ENCODE results near the gene GPRASP1. TPM values are rescaled to one million over a fixed set of nuclear protein-coding genes. Genes with fewer than 3 reads are reported as not detected.
A peak's percentile ranks its signal among the peaks of the same experiment; 100 is the strongest.

The GPRASP1 gene
- total RNA-seq, 1 donor from 2014 or later: 0.53 TPM

GRCh38 chrX:102627640-102628039 lies 23.6 kb upstream of the GPRASP1 start:
- H3K36me3 ChIP-seq (ENCODE audit: control insufficient read depth, insufficient read depth, low read length): no peaks in the 10 kb centered on the region
- H3K27me3 ChIP-seq (ENCODE audit: control insufficient read depth, insufficient read depth, low read length): no peaks in the 10 kb centered on the region
- no peak for TF ChIP-seq CTCF (IDR thresholded peaks at IDR 0.05; ENCODE audit: insufficient read depth, low read length, severe bottlenecking)
- DNase-seq (ENCODE audit: low read depth) (no peak), FAIRE-seq (no peak)
- H3K4me3 ChIP-seq (ENCODE audit: low read depth, low read length): no peak overlapping the region

GRCh38 chrX:102637561-102637960 lies 13.7 kb upstream of the GPRASP1 start:
- no peak overlapping the region for H3K4me3 ChIP-seq (ENCODE audit: low read depth, low read length)
- TF ChIP-seq CTCF (IDR thresholded peaks at IDR 0.05; ENCODE audit: insufficient read depth, low read length, severe bottlenecking): no peak
- DNase-seq (ENCODE audit: low read depth): no peak
- no peak for FAIRE-seq
- H3K36me3 ChIP-seq (ENCODE audit: control insufficient read depth, insufficient read depth, low read length): no peaks in the 10 kb centered on the region
- H3K27me3 ChIP-seq (ENCODE audit: control insufficient read depth, insufficient read depth, low read length): no peaks in the 10 kb centered on the region

- DNase-seq (ENCODE audit: low read depth) (no peak), FAIRE-seq (no peak)
- TF ChIP-seq CTCF (IDR thresholded peaks at IDR 0.05; ENCODE audit: insufficient read depth, low read length, severe bottlenecking): no peak
- Histone ChIP-seq H3K4me3 (ENCODE audit: low read depth, low read length) (peak overlapping the region; percentile 36), H3K27me3 (ENCODE audit: control insufficient read depth, insufficient read depth, low read length) (no peaks in the 10 kb centered on the region), H3K36me3 (ENCODE audit: control insufficient read depth, insufficient read depth, low read length) (no peaks in the 10 kb centered on the region)
Measured at GRCh38 chrX:102650903-102651241, 411 bp upstream of the GPRASP1 start.

GRCh38 chrX:102652031-102652688 lies 877 bp downstream of the GPRASP1 start:
- TF ChIP-seq CTCF (IDR thresholded peaks at IDR 0.05; ENCODE audit: insufficient read depth, low read length, severe bottlenecking): peak; percentile 52
- no peaks in the 10 kb centered on the region for H3K27me3 ChIP-seq (ENCODE audit: control insufficient read depth, insufficient read depth, low read length)
- H3K36me3 ChIP-seq (ENCODE audit: control insufficient read depth, insufficient read depth, low read length): no peaks in the 10 kb centered on the region
- FAIRE-seq (no peak), DNase-seq (ENCODE audit: low read depth) (peak; percentile 17)
- H3K4me3 ChIP-seq (ENCODE audit: low read depth, low read length): peak overlapping the region; percentile 36

- FAIRE-seq: no peak
- Histone ChIP-seq H3K4me3 (ENCODE audit: low read depth, low read length) (no peak overlapping the region), H3K27me3 (ENCODE audit: control insufficient read depth, insufficient read depth, low read length) (no peaks in the 10 kb centered on the region), H3K36me3 (ENCODE audit: control insufficient read depth, insufficient read depth, low read length) (no peaks in the 10 kb centered on the region)
- no peak for DNase-seq (ENCODE audit: low read depth)
- no peak for TF ChIP-seq CTCF (IDR thresholded peaks at IDR 0.05; ENCODE audit: insufficient read depth, low read length, severe bottlenecking)
Measured at GRCh38 chrX:102654696-102655095, 3.4 kb downstream of the GPRASP1 start.

GRCh38 chrX:102658556-102658955 lies 7.3 kb downstream of the GPRASP1 start:
- H3K27me3 ChIP-seq (ENCODE audit: control insufficient read depth, insufficient read depth, low read length): no peaks in the 10 kb centered on the region
- TF ChIP-seq CTCF (IDR thresholded peaks at IDR 0.05; ENCODE audit: insufficient read depth, low read length, severe bottlenecking): no peak
- peak; percentile 12 for DNase-seq (ENCODE audit: low read depth)
- H3K36me3 ChIP-seq (ENCODE audit: control insufficient read depth, insufficient read depth, low read length): no peaks in the 10 kb centered on the region
- no peak overlapping the region for H3K4me3 ChIP-seq (ENCODE audit: low read depth, low read length)
- no peak for FAIRE-seq

Measured in bronchial epithelial cell (primary cell).